ENCODE measurements around the gene NOC3L. TPM values are rescaled to one million over a fixed set of nuclear protein-coding genes. Genes with fewer than 3 reads are reported as not detected.

Gene NOC3L
- total and polyA plus RNA-seq, 2 donors (not counting 3 experiments of a cell fraction or from before 2014, with no cell fraction given): 4.3 to 20.5 TPM

- intact Hi-C loops (cut with micrococcal nuclease) (no loop called here), dilution Hi-C loops (cut with MboI; ENCODE audit: extremely low pct_ligation_motif_present, low sequenced_read_pairs) (no loop called here)
- CTCF ChIA-PET: no interaction called here
- Histone ChIP-seq H3K9me1 (replicated peaks; ENCODE audit: control insufficient read depth, extremely low read depth, insufficient read depth, low read length) (no peaks in the 10 kb centered on the region), H3K36me3 (ENCODE audit: control insufficient read depth in 2 of 2, extremely low read depth in 1 of 2, insufficient read depth in 2 of 2, low read length in 2 of 2) (no peaks in the 10 kb centered on the region), H3K9me3 (replicated peaks; ENCODE audit: control insufficient read depth, insufficient read depth, low read length) (no peaks in the 10 kb centered on the region), H3K4me1 (ENCODE audit: control insufficient read depth, extremely low read depth, insufficient read depth, low read length) (no peaks in the 10 kb centered on the region), H3K27ac (ENCODE audit: insufficient read depth, low read depth, low read length) (no peak overlapping the region), H4K20me1 (replicated peaks; ENCODE audit: control insufficient read depth, extremely low read depth, insufficient read depth, low read length) (no peaks in the 10 kb centered on the region), H3K79me2 (ENCODE audit: control insufficient read depth, insufficient read depth, low read length) (no peaks in the 10 kb centered on the region), H3K9ac (replicated peaks; ENCODE audit: extremely low read depth, insufficient read depth, low read length) (no peak overlapping the region), H3K4me2 (ENCODE audit: insufficient read depth, low read length) (no peak overlapping the region), H3K4me3 (replicated peaks in 1 of 3; ENCODE audit: insufficient read depth in 1 of 3, low read depth in 1 of 3, low read length in 3 of 3) (no peak overlapping the region), H3K27me3 (ENCODE audit: control insufficient read depth in 2 of 2, insufficient read depth in 2 of 2, low read length in 2 of 2) (peaks cover 0 to 2% of the 10 kb centered on the region in 2 experiments), H2AFZ (ENCODE audit: low read depth, low read length) (no peak overlapping the region)
- TF ChIP-seq FOS (IDR thresholded peaks at IDR 0.05; ENCODE audit: borderline replicate concordance, insufficient read depth, low read length) (peak; percentile 19), POLR2A (IDR thresholded peaks at IDR 0.05; ENCODE audit: low read depth, low read length) (no peak)
- POLR2A ChIA-PET: no interaction called here
- FAIRE-seq (no peak), DNase-seq (ENCODE audit: low read depth, low spot score) (no peak)
- BruUV-seq (replicated peaks): no TSS peak
Observed at GRCh38 chr10:94375374-94375773, 12.6 kb upstream of the NOC3L start.

GRCh38 chr10:94370501-94370900 lies 7.8 kb upstream of the NOC3L start:
- Histone ChIP-seq H3K79me2 (ENCODE audit: control insufficient read depth, insufficient read depth, low read length) (no peaks in the 10 kb centered on the region), H4K20me1 (replicated peaks; ENCODE audit: control insufficient read depth, extremely low read depth, insufficient read depth, low read length) (no peaks in the 10 kb centered on the region), H3K4me2 (ENCODE audit: insufficient read depth, low read length) (no peak overlapping the region), H3K27me3 (ENCODE audit: control insufficient read depth in 2 of 2, insufficient read depth in 2 of 2, low read length in 2 of 2) (peaks cover 0 to 16% of the 10 kb centered on the region in 2 experiments), H3K27ac (ENCODE audit: insufficient read depth, low read depth, low read length) (no peak overlapping the region), H3K9ac (replicated peaks; ENCODE audit: extremely low read depth, insufficient read depth, low read length) (no peak overlapping the region), H3K9me1 (replicated peaks; ENCODE audit: control insufficient read depth, extremely low read depth, insufficient read depth, low read length) (no peaks in the 10 kb centered on the region), H2AFZ (ENCODE audit: low read depth, low read length) (no peak overlapping the region), H3K9me3 (replicated peaks; ENCODE audit: control insufficient read depth, insufficient read depth, low read length) (no peaks in the 10 kb centered on the region), H3K4me1 (ENCODE audit: control insufficient read depth, extremely low read depth, insufficient read depth, low read length) (no peaks in the 10 kb centered on the region), H3K36me3 (ENCODE audit: control insufficient read depth in 2 of 2, extremely low read depth in 1 of 2, insufficient read depth in 2 of 2, low read length in 2 of 2) (no peaks in the 10 kb centered on the region), H3K4me3 (replicated peaks in 1 of 3; ENCODE audit: insufficient read depth in 1 of 3, low read depth in 1 of 3, low read length in 3 of 3) (no peak overlapping the region)
- ChIA-PET POLR2A (no interaction called here), CTCF (interaction anchor here (0.8 to 1.8 kb wide), 4 partner anchors 12 to 73 kb away, joined by 3 to 4 read pairs (median 3); no protein-coding TSS in a partner anchor)
- intact Hi-C loops (cut with micrococcal nuclease): no loop called here
- no peak for DNase-seq (ENCODE audit: low read depth, low spot score)
- TF ChIP-seq, protein P1, sequence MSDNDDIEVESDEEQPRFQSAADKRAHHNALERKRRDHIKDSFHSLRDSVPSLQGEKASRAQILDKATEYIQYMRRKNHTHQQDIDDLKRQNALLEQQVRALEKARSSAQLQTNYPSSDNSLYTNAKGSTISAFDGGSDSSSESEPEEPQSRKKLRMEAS (IDR thresholded peaks at IDR 0.05; ENCODE audit: insufficient read depth, insufficient read length): no peak
- TF ChIP-seq GATA2 (IDR thresholded peaks at IDR 0.05; ENCODE audit: insufficient read depth, insufficient read length, low read depth, low read length) (no peak), POLR2A (IDR thresholded peaks at IDR 0.05; ENCODE audit: low read depth, low read length) (no peak), MYC (IDR thresholded peaks at IDR 0.05; ENCODE audit: low read depth, low read length) (no peak), EZH2 (IDR thresholded peaks at IDR 0.05; ENCODE audit: borderline replicate concordance, low read depth, low read length, severe bottlenecking) (no peak), POLR2AphosphoS5 (IDR thresholded peaks at IDR 0.05; ENCODE audit: insufficient read depth, low read depth, low read length) (no peak), JUN (IDR thresholded peaks at IDR 0.05; ENCODE audit: borderline replicate concordance, insufficient read depth, insufficient read length, low read depth) (no peak), FOS (IDR thresholded peaks at IDR 0.05; ENCODE audit: borderline replicate concordance, insufficient read depth, low read length) (no peak)
- TF ChIP-seq, protein P2, sequence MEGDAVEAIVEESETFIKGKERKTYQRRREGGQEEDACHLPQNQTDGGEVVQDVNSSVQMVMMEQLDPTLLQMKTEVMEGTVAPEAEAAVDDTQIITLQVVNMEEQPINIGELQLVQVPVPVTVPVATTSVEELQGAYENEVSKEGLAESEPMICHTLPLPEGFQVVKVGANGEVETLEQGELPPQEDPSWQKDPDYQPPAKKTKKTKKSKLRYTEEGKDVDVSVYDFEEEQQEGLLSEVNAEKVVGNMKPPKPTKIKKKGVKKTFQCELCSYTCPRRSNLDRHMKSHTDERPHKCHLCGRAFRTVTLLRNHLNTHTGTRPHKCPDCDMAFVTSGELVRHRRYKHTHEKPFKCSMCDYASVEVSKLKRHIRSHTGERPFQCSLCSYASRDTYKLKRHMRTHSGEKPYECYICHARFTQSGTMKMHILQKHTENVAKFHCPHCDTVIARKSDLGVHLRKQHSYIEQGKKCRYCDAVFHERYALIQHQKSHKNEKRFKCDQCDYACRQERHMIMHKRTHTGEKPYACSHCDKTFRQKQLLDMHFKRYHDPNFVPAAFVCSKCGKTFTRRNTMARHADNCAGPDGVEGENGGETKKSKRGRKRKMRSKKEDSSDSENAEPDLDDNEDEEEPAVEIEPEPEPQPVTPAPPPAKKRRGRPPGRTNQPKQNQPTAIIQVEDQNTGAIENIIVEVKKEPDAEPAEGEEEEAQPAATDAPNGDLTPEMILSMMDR (IDR thresholded peaks at IDR 0.05; ENCODE audit: extremely low read depth in 1 of 2, insufficient read depth in 1 of 2, low read depth in 1 of 2, low read length in 2 of 2): no peak
- no peak for FAIRE-seq
- dilution Hi-C loops (cut with MboI; ENCODE audit: extremely low pct_ligation_motif_present, low sequenced_read_pairs): no loop called here
- no TSS peak for BruUV-seq (replicated peaks)

All from endothelial cell of umbilical vein (primary cell).